Gastroesophageal sphincter (tissue), 4 donors: ENCODE measurements around the gene HAT1. TPM values are rescaled to one million over a fixed set of nuclear protein-coding genes. Genes with fewer than 3 reads are reported as not detected.
"Not testable (repeated sequence)": the region's sequence is repeated elsewhere in the genome, so short reads cannot be mapped to it uniquely, and the experiment has no call there.

Experiments
- ATAC-seq: fragments of 150-250 bp; one replicate; pipeline ENCODE4 v1.9.1; 2016; ENCODE audit warnings: mild to moderate bottlenecking, moderate library complexity
- H3K27ac ChIP-seq, 4 donors: fragments of 200-600 bp; sonication (generic) in 3 of 4; 1 replicate in 3 of 4; 2 replicates in 1 of 4; pipeline ENCODE4 v1.5.1; 2016 to 2019
- H3K27me3 ChIP-seq: fragments of 200-600 bp; sonication (generic); one replicate; pipeline ENCODE4 v1.5.1; 2019
- H3K36me3 ChIP-seq, 2 donors: fragments of 200-600 bp; sonication (generic); one replicate each; pipeline ENCODE4 v1.5.1; 2019; ENCODE audit warnings: control low read depth in 1 of 2
- H3K4me1 ChIP-seq, 3 donors: fragments of 200-600 bp; sonication (generic); 1 replicate in 2 of 3; 2 replicates in 1 of 3; pipeline ENCODE4 v1.5.1; 2016 to 2019; ENCODE audit warnings: control low read depth in 2 of 3
- H3K4me3 ChIP-seq, 2 donors: fragments of 200-600 bp; sonication (generic); one replicate each; pipeline ENCODE4 v1.5.1; 2019; ENCODE audit warnings: mild to moderate bottlenecking in 1 of 2, moderate library complexity in 1 of 2
- H3K9me3 ChIP-seq, 3 donors: fragments of 200-600 bp; sonication (generic); one replicate each; pipeline ENCODE4 v1.5.1; 2017 to 2019; ENCODE audit warnings: control low read depth in 2 of 3
- EP300 ChIP-seq: sonication (generic); formaldehyde crosslinking; IDR thresholded peaks from one replicate; pipeline ENCODE4 v1.6.1; 2017; ENCODE audit warnings: antibody characterized with exemption, mild to moderate bottlenecking
- POLR2A ChIP-seq, 2 donors: fragments of 450-650 bp; IDR thresholded peaks; one replicate each; pipeline ENCODE4 v1.6.1; 2017; ENCODE audit warnings: antibody characterized with exemption in 2 of 2, mild to moderate bottlenecking in 2 of 2, moderate library complexity in 1 of 2
- POLR2AphosphoS5 ChIP-seq: sonication (generic); formaldehyde crosslinking; IDR thresholded peaks from one replicate; pipeline ENCODE4 v1.6.1; 2017; ENCODE audit warnings: antibody characterized with exemption
- WGBS, 2 donors: methylation state at CpG; one replicate each; pipeline ENCODE4 v1.1.5; 2018; ENCODE audit warnings: low coverage in 1 of 2; 5-methylcytosine and 5-hydroxymethylcytosine counted together
- total RNA-seq, 4 donors: library from RNA; depleted of rRNA; stranded (reverse); fragments of >200 nt; gene quantifications; one replicate each; pipeline ENCODE4 v1.1.0, GENCODE V29; 2016
- TF ChIP-seq, protein P1 (sequence below), 4 experiments: fragments of 200-600 bp in 2 of 4; fragments of 450-650 bp in 2 of 4; sonication (generic) in 1 of 4; IDR thresholded peaks; one replicate each; pipeline ENCODE4 v1.5.1; 2017 to 2019; ENCODE audit warnings: antibody characterized with exemption in 4 of 4, mild to moderate bottlenecking in 2 of 4, moderate library complexity in 2 of 4

HAT1 gene
- total RNA-seq, 4 donors from 2014 or later = 25.2 to 34.2 (median 31.3) TPM

GRCh38 chr2:171966235-171966634, 44.0 kb downstream of the HAT1 start:
- H3K4me3 ChIP-seq = no peak overlapping the region
- ATAC-seq = no peak
- peaks cover 0 to 54% of the 10 kb centered on the region in 2 donors for H3K36me3 ChIP-seq
- TF ChIP-seq POLR2AphosphoS5 (no peak), EP300 (no peak), POLR2A (IDR thresholded peaks at IDR 0.05) (no peak)
- TF ChIP-seq, protein P1, sequence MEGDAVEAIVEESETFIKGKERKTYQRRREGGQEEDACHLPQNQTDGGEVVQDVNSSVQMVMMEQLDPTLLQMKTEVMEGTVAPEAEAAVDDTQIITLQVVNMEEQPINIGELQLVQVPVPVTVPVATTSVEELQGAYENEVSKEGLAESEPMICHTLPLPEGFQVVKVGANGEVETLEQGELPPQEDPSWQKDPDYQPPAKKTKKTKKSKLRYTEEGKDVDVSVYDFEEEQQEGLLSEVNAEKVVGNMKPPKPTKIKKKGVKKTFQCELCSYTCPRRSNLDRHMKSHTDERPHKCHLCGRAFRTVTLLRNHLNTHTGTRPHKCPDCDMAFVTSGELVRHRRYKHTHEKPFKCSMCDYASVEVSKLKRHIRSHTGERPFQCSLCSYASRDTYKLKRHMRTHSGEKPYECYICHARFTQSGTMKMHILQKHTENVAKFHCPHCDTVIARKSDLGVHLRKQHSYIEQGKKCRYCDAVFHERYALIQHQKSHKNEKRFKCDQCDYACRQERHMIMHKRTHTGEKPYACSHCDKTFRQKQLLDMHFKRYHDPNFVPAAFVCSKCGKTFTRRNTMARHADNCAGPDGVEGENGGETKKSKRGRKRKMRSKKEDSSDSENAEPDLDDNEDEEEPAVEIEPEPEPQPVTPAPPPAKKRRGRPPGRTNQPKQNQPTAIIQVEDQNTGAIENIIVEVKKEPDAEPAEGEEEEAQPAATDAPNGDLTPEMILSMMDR (IDR thresholded peaks at IDR 0.05) = no peak
- H3K27me3 ChIP-seq = no peaks in the 10 kb centered on the region
- no peaks in the 10 kb centered on the region for H3K9me3 ChIP-seq
- H3K27ac ChIP-seq = no peak overlapping the region
- peaks cover 0 to under 1% (median 0%) of the 10 kb centered on the region in 3 donors for H3K4me1 ChIP-seq
- WGBS, 2 donors = 97 to 98% methylated on average over 8 of the region's 8 CpGs

GRCh38 chr2:171966688-171967087, 44.4 kb downstream of the HAT1 start:
- TF ChIP-seq, protein P1 (IDR thresholded peaks at IDR 0.05) = no peak
- TF ChIP-seq POLR2AphosphoS5 (no peak), EP300 (no peak), POLR2A (IDR thresholded peaks at IDR 0.05) (no peak)
- ATAC-seq = no peak
- Histone ChIP-seq H3K27ac (no peak overlapping the region), H3K4me3 (no peak overlapping the region), H3K4me1 (no peaks in the 10 kb centered on the region), H3K27me3 (no peaks in the 10 kb centered on the region), H3K9me3 (no peaks in the 10 kb centered on the region), H3K36me3 (peaks cover 0 to 58% of the 10 kb centered on the region in 2 donors)

- no peak for TF ChIP-seq POLR2A (IDR thresholded peaks at IDR 0.05)
- TF ChIP-seq EP300 = no peak
- TF ChIP-seq, protein P1 (IDR thresholded peaks at IDR 0.05) = no peak
- TF ChIP-seq POLR2AphosphoS5 = no peak
- H3K27me3 ChIP-seq = no peaks in the 10 kb centered on the region
- peaks cover 0 to 68% of the 10 kb centered on the region in 2 donors for H3K36me3 ChIP-seq
- no peaks in the 10 kb centered on the region for H3K9me3 ChIP-seq
- no peak for ATAC-seq
- no peaks in the 10 kb centered on the region for H3K4me1 ChIP-seq
- H3K27ac ChIP-seq = no peak overlapping the region
- no peak overlapping the region for H3K4me3 ChIP-seq
Measured at GRCh38 chr2:171968509-171968908, 46.2 kb downstream of the HAT1 start.

GRCh38 chr2:171972329-171972982, 50.2 kb downstream of the HAT1 start:
- Histone ChIP-seq H3K27ac (no peak overlapping the region), H3K9me3 (no peaks in the 10 kb centered on the region), H3K4me1 (no peaks in the 10 kb centered on the region), H3K36me3 (peaks cover 0 to 62% of the 10 kb centered on the region in 2 donors), H3K27me3 (no peaks in the 10 kb centered on the region), H3K4me3 (no peak overlapping the region)
- ATAC-seq = no peak
- TF ChIP-seq POLR2A (IDR thresholded peaks at IDR 0.05) (no peak), POLR2AphosphoS5 (no peak), EP300 (no peak)
- TF ChIP-seq, protein P1 (IDR thresholded peaks at IDR 0.05) = no peak
- WGBS, 2 donors = 92 to 100% methylated on average over 1 to 2 of the region's 2 CpGs

- no peak for TF ChIP-seq EP300
- TF ChIP-seq POLR2A (IDR thresholded peaks at IDR 0.05) = no peak
- no peak for TF ChIP-seq POLR2AphosphoS5
- TF ChIP-seq, protein P1 (IDR thresholded peaks at IDR 0.05) = no peak
- 83 to 97% methylated on average over 3 to 4 of the region's 4 CpGs for WGBS, 2 donors
- Histone ChIP-seq H3K27ac (no peak overlapping the region), H3K4me1 (no peaks in the 10 kb centered on the region), H3K4me3 (no peak overlapping the region), H3K36me3 (peaks cover 0 to 80% of the 10 kb centered on the region in 2 donors), H3K9me3 (no peaks in the 10 kb centered on the region), H3K27me3 (no peaks in the 10 kb centered on the region)
- ATAC-seq = no peak
Measured at GRCh38 chr2:171979103-171979502, 56.8 kb downstream of the HAT1 start.

DNA sequence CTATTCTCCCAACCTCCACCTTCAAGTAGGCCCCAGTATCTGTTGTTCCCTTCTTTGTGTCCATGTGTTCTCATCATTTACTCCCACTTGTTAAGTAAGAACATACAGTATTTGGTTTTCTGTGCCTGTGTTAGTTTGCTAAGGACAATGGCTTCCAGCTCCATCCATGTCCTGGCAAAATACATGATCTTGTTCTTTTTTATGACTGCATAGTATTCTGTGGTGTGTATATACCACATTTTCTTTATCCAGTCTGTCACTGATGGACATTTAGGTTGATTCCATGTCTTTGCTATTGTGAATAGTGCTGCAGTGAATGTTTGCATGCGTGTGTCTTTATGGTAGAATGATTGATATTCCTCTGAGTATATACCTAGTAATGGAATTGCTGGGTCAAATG, 61.7 kb downstream of the HAT1 start:
- H3K36me3 ChIP-seq = peaks cover 0 to 54% of the 10 kb centered on the region in 2 donors
- H3K4me3 ChIP-seq, H3K4me1 ChIP-seq, H3K9me3 ChIP-seq, H3K27ac ChIP-seq, ATAC-seq, H3K27me3 ChIP-seq: not testable (repeated sequence)
- 100% methylated on average over 1 of the region's 1 CpG; no CpG with 5 or more reads in 1 of the 2 donors for WGBS, 2 donors
